GM12892 (cell line): ENCODE results near the gene PHF21B.

Source experiments
- POLR2A ChIP-seq: IDR thresholded peaks from 2 replicates; pipeline ENCODE4 v1.6.1; 2011; ENCODE audit warnings: low read depth, low read length, control low read depth
- POLR2AphosphoS5 ChIP-seq: IDR thresholded peaks from 2 replicates; pipeline ENCODE4 v1.6.1; 2011; ENCODE audit warnings: low read depth, low read length, control low read depth
- TAF1 ChIP-seq: IDR thresholded peaks from 2 replicates; pipeline ENCODE4 v1.6.1; 2011; ENCODE audit warnings: low read depth, mild to moderate bottlenecking, control low read depth, low read length, borderline replicate concordance

DNA sequence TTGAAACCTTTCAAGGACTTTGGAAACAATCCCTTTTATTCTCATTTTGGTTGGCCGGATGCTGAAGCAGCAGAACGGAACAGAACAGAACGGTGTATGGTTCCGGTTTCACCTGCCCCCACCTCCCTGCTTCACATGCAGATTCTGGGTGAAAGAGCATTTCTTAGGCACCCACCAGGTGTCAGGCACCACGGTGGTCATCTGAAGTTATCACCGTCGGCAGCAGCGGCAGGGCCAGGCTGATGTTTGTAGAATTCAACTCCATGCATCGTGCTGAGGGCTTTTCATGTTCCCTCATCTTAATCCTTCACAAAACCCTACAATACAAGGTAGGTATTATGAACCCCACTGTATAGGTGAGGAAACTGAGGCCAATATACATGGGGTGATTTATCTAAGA, 13.6 kb upstream of the PHF21B start:
- TF ChIP-seq POLR2AphosphoS5 (no peak), POLR2A (no peak), TAF1 (no peak)
